CD4-positive, alpha-beta T cell (primary cell): Measurements from ENCODE around the gene ID4. TPM values are rescaled to one million over a fixed set of nuclear protein-coding genes. Genes with fewer than 3 reads are reported as not detected.

ENCODE experiments used
- ATAC-seq: fragments of 200-7000 bp; cut with Tn5 transposase; one replicate; pipeline ENCODE4 v1.10.0; 2022; ENCODE audit warnings: mild to moderate bottlenecking; ENCODE audit not compliant: poor library complexity
- CTCF ChIA-PET: fragments of 350-600 bp; sonication (Branson Sonifier 250); formaldehyde crosslinking; loops from one replicate; lab custom pipeline; 2021; ENCODE audit warnings: antibody characterized with exemption, inconsistent platforms; lab: Charles Lee
- POLR2A ChIA-PET: fragments of 350-600 bp; sonication (Branson Sonifier 250); formaldehyde crosslinking; loops from one replicate; lab custom pipeline; 2021; ENCODE audit warnings: antibody characterized with exemption, inconsistent platforms; lab: Charles Lee
- DNase-seq, 14 experiments: peaks; one replicate each; pipeline ENCODE4 v3.0.0-alpha.2; 2013 to 2020; ENCODE audit warnings: mixed read lengths in 2 of 14
- H3K27ac ChIP-seq, 2 donors: one replicate each; pipeline versions ENCODE4 v1.5.1 to v1.7.0; 2013; ENCODE audit warnings: low read length in 2 of 2, low read depth in 1 of 2, mild to moderate bottlenecking in 1 of 2
- H3K27me3 ChIP-seq, 2 experiments: 1 replicate in 1 of 2; 2 replicates in 1 of 2; pipeline versions ENCODE4 v1.6.1 to v1.7.0; 2013; ENCODE audit warnings: low read length in 2 of 2, control low read depth in 1 of 2, mild to moderate bottlenecking in 1 of 2, moderate library complexity in 1 of 2; ENCODE audit not compliant: insufficient read depth in 2 of 2, control insufficient read depth in 1 of 2
- H3K36me3 ChIP-seq: one replicate; pipeline ENCODE4 v1.6.1; 2013; ENCODE audit warnings: low read length, control low read depth; ENCODE audit not compliant: insufficient read depth
- H3K4me1 ChIP-seq: one replicate; pipeline ENCODE4 v1.6.1; 2013; ENCODE audit warnings: low read length, control low read depth; ENCODE audit not compliant: insufficient read depth
- H3K4me3 ChIP-seq: one replicate; pipeline ENCODE4 v1.5.1; 2013; ENCODE audit warnings: mild to moderate bottlenecking, low read length, moderate library complexity
- H3K9me3 ChIP-seq, 2 experiments: 1 replicate in 1 of 2; 2 replicates in 1 of 2; pipeline versions ENCODE4 v1.6.1 to v1.7.0; 2013; ENCODE audit warnings: low read length in 2 of 2, mild to moderate bottlenecking in 2 of 2, control low read depth in 1 of 2, moderate library complexity in 1 of 2; ENCODE audit not compliant: control insufficient read depth in 1 of 2, insufficient read depth in 1 of 2
- H3K27ac Mint-ChIP-seq: one replicate; pipeline ENCODE4 v1.8.0; 2020; ENCODE audit warnings: mixed read lengths
- H3K27me3 Mint-ChIP-seq: one replicate; pipeline ENCODE4 v1.8.0; 2021; ENCODE audit warnings: mixed read lengths
- H3K36me3 Mint-ChIP-seq: one replicate; pipeline ENCODE4 v1.8.0; 2021; ENCODE audit warnings: low read depth, mixed read lengths
- H3K4me1 Mint-ChIP-seq: one replicate; pipeline ENCODE4 v1.8.0; 2021; ENCODE audit warnings: low read depth, mixed read lengths
- H3K4me3 Mint-ChIP-seq: one replicate; pipeline ENCODE4 v1.8.0; 2020; ENCODE audit warnings: mild to moderate bottlenecking, mixed read lengths
- H3K9me3 Mint-ChIP-seq: one replicate; pipeline ENCODE4 v1.8.0; 2020; ENCODE audit warnings: mixed read lengths
- CTCF ChIP-seq: fragments of 200-600 bp; IDR thresholded peaks from one replicate; pipeline ENCODE4 v1.8.0; 2022; ENCODE audit warnings: antibody characterized with exemption, mild to moderate bottlenecking
- intact Hi-C, 2 experiments: fragments of 100-400 bp; cut with DNase I in 1 of 2; cut with micrococcal nuclease in 1 of 2; formaldehyde crosslinking; loops; one replicate each; pipeline versions ENCODE4 v1.15.1 to v1.9.0; 2023 to 2025; cut with DNase I, micrococcal nuclease
- total RNA-seq, 174 experiments: library from RNA in 2 of 174; stranded (reverse) in 2 of 174; gene quantifications; one replicate each; pipeline ENCODE4 v1.2.3 and lab custom pipeline; 2021 to 2026

Gene ID4
- total RNA-seq, 2 experiments from 2014 or later: not detected

GRCh38 chr6:19804205-19805128 is 32.7 kb upstream of the ID4 start:
- ChIA-PET CTCF (no interaction called here), POLR2A (no interaction called here)
- no peak overlapping the region for H3K27ac ChIP-seq
- intact Hi-C loops: no loop called here
- peak overlapping the region; percentile 70 for H3K4me3 Mint-ChIP-seq
- peaks cover 37% of the 10 kb centered on the region for H3K27me3 Mint-ChIP-seq
- peaks cover 8% of the 10 kb centered on the region for H3K4me1 ChIP-seq
- ATAC-seq (peak; percentile 34), DNase-seq (peak in 6 of 14 experiments; percentile 6 to 46 (median 20))
- peaks cover 13% of the 10 kb centered on the region for H3K4me1 Mint-ChIP-seq
- no peaks in the 10 kb centered on the region for H3K36me3 ChIP-seq
- no peak overlapping the region for H3K4me3 ChIP-seq
- H3K27ac Mint-ChIP-seq: no peak overlapping the region
- no peak for TF ChIP-seq CTCF
- peaks cover 4 to 22% of the 10 kb centered on the region in 2 experiments for H3K27me3 ChIP-seq
- peaks cover 0 to 7% of the 10 kb centered on the region in 2 experiments for H3K9me3 ChIP-seq
- no peaks in the 10 kb centered on the region for H3K9me3 Mint-ChIP-seq
- no peaks in the 10 kb centered on the region for H3K36me3 Mint-ChIP-seq

GRCh38 chr6:19805129-19805481 is 32.1 kb upstream of the ID4 start:
- ATAC-seq (no peak), DNase-seq (no peak)
- Histone ChIP-seq H3K9me3 (peaks cover 0 to 7% of the 10 kb centered on the region in 2 experiments), H3K27me3 (peaks cover 4 to 22% of the 10 kb centered on the region in 2 experiments), H3K4me3 (no peak overlapping the region), H3K36me3 (no peaks in the 10 kb centered on the region), H3K27ac (no peak overlapping the region), H3K4me1 (peaks cover 8% of the 10 kb centered on the region)
- POLR2A ChIA-PET: no interaction called here
- H3K27ac Mint-ChIP-seq: no peak overlapping the region
- peaks cover 37% of the 10 kb centered on the region for H3K27me3 Mint-ChIP-seq
- no peak for TF ChIP-seq CTCF
- CTCF ChIA-PET: no interaction called here
- peak overlapping the region; percentile 70 for H3K4me3 Mint-ChIP-seq
- H3K9me3 Mint-ChIP-seq: no peaks in the 10 kb centered on the region
- H3K4me1 Mint-ChIP-seq: peaks cover 13% of the 10 kb centered on the region
- intact Hi-C loops: no loop called here
- no peaks in the 10 kb centered on the region for H3K36me3 Mint-ChIP-seq

GRCh38 chr6:19806971-19807396 is 30.2 kb upstream of the ID4 start:
- ATAC-seq (no peak), DNase-seq (no peak)
- intact Hi-C loops: no loop called here
- Mint-ChIP-seq H3K36me3 (no peaks in the 10 kb centered on the region), H3K4me1 (peaks cover 13% of the 10 kb centered on the region), H3K27me3 (peaks cover 30% of the 10 kb centered on the region), H3K27ac (no peak overlapping the region), H3K4me3 (no peak overlapping the region), H3K9me3 (no peaks in the 10 kb centered on the region)
- H3K27ac ChIP-seq: no peak overlapping the region
- H3K27me3 ChIP-seq: peaks cover 4 to 22% of the 10 kb centered on the region in 2 experiments
- ChIA-PET POLR2A (no interaction called here), CTCF (no interaction called here)
- H3K4me1 ChIP-seq: peaks cover 8% of the 10 kb centered on the region
- TF ChIP-seq CTCF: no peak
- H3K9me3 ChIP-seq: peaks cover 0 to 7% of the 10 kb centered on the region in 2 experiments
- no peaks in the 10 kb centered on the region for H3K36me3 ChIP-seq
- no peak overlapping the region for H3K4me3 ChIP-seq
